ENCODE results near the gene SCCPDH.
"Not testable (repeated sequence)": the region's sequence is repeated elsewhere in the genome, so short reads cannot be mapped to it uniquely, and the experiment has no call there.

Gene SCCPDH

GRCh38 chr1:246746155-246746554, 21.9 kb downstream of the SCCPDH start:
- not testable (repeated sequence) for H3K4me3 ChIP-seq (ENCODE audit: low read depth in 1 of 2, low read length in 2 of 2); H3K27me3 ChIP-seq (ENCODE audit: control insufficient read depth in 1 of 2, insufficient read depth in 2 of 2, low read length in 2 of 2); H3K36me3 ChIP-seq (ENCODE audit: control insufficient read depth in 1 of 2, insufficient read depth in 2 of 2, low read length in 2 of 2); H3K27ac ChIP-seq (ENCODE audit: low read depth, low read length); H3K9me3 ChIP-seq (ENCODE audit: control insufficient read depth in 1 of 2, low read length in 2 of 2); H3K4me1 ChIP-seq (ENCODE audit: control insufficient read depth in 1 of 2, insufficient read depth in 2 of 2, low read length in 2 of 2); H3K9ac ChIP-seq (ENCODE audit: low read depth in 1 of 2, low read length in 2 of 2)

DNA sequence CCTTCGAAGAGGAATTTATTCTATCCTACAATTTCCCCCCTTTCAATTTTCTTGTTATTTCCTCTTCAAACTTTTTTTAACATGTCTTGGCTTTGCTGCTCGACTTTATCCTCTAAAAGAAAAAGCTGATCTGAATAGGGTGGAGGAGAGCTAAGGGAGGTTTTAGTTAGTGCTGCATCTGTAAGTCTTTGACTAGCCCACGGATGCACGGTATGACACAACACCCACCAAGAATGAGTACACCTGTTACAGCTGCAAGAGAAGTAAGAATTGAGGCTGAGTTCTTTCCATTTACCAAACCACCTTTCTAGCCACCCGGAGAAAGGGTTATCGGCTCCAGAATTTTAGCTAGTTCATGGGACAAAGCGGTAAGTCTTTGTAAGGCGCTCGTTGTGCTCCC, 23.8 kb downstream of the SCCPDH start:
- Histone ChIP-seq H3K27ac (ENCODE audit: low read depth, low read length) (no peak overlapping the region), H3K36me3 (ENCODE audit: control insufficient read depth in 1 of 2, insufficient read depth in 2 of 2, low read length in 2 of 2) (peaks cover 0 to 3% of the 10 kb centered on the region in 2 donors), H3K9me3 (ENCODE audit: control insufficient read depth in 1 of 2, low read length in 2 of 2) (no peaks in the 10 kb centered on the region), H3K4me3 (ENCODE audit: low read depth in 1 of 2, low read length in 2 of 2) (no peak overlapping the region), H3K27me3 (ENCODE audit: control insufficient read depth in 1 of 2, insufficient read depth in 2 of 2, low read length in 2 of 2) (no peaks in the 10 kb centered on the region), H3K4me1 (ENCODE audit: control insufficient read depth in 1 of 2, insufficient read depth in 2 of 2, low read length in 2 of 2) (no peaks in the 10 kb centered on the region), H3K9ac (ENCODE audit: low read depth in 1 of 2, low read length in 2 of 2) (no peak overlapping the region)

DNA sequence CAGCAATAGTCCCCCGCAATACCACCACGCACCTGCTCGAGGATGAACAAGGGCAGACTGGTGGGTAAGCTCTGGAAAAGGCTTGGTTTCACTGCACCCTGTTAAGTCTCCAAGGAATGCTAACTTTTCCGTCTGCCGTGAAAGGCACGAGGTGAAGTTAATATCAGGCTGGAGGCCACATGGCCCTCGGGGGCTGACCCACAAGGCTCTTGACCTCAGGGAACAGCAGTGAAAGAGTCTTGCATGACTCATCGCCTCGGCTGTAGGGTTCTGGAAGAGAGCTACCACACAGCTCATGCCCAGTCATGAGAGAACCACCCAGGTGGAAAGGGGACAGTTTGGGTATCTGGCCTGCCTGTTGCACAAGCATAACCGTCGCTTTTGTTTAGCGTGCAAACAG, 24.7 kb downstream of the SCCPDH start:
- no peaks in the 10 kb centered on the region for H3K4me1 ChIP-seq (ENCODE audit: control insufficient read depth in 1 of 2, insufficient read depth in 2 of 2, low read length in 2 of 2)
- H3K9ac ChIP-seq (ENCODE audit: low read depth in 1 of 2, low read length in 2 of 2) = no peak overlapping the region
- H3K27ac ChIP-seq (ENCODE audit: low read depth, low read length) = no peak overlapping the region
- no peak overlapping the region for H3K4me3 ChIP-seq (ENCODE audit: low read depth in 1 of 2, low read length in 2 of 2)
- H3K36me3 ChIP-seq (ENCODE audit: control insufficient read depth in 1 of 2, insufficient read depth in 2 of 2, low read length in 2 of 2) = peaks cover 0 to 3% of the 10 kb centered on the region in 2 donors
- no peaks in the 10 kb centered on the region for H3K27me3 ChIP-seq (ENCODE audit: control insufficient read depth in 1 of 2, insufficient read depth in 2 of 2, low read length in 2 of 2)
- H3K9me3 ChIP-seq (ENCODE audit: control insufficient read depth in 1 of 2, low read length in 2 of 2) = no peaks in the 10 kb centered on the region

- H3K9me3 ChIP-seq (ENCODE audit: control insufficient read depth in 1 of 2, low read length in 2 of 2) = no peaks in the 10 kb centered on the region
- H3K27ac ChIP-seq (ENCODE audit: low read depth, low read length) = no peak overlapping the region
- H3K27me3 ChIP-seq (ENCODE audit: control insufficient read depth in 1 of 2, insufficient read depth in 2 of 2, low read length in 2 of 2) = no peaks in the 10 kb centered on the region
- no peaks in the 10 kb centered on the region for H3K4me1 ChIP-seq (ENCODE audit: control insufficient read depth in 1 of 2, insufficient read depth in 2 of 2, low read length in 2 of 2)
- H3K36me3 ChIP-seq (ENCODE audit: control insufficient read depth in 1 of 2, insufficient read depth in 2 of 2, low read length in 2 of 2) = peaks cover 0 to 3% of the 10 kb centered on the region in 2 donors
- H3K9ac ChIP-seq (ENCODE audit: low read depth in 1 of 2, low read length in 2 of 2) = no peak overlapping the region
- no peak overlapping the region for H3K4me3 ChIP-seq (ENCODE audit: low read depth in 1 of 2, low read length in 2 of 2)
Measured at GRCh38 chr1:246750752-246751151, 26.5 kb downstream of the SCCPDH start.

- no peak overlapping the region for H3K9ac ChIP-seq (ENCODE audit: low read depth in 1 of 2, low read length in 2 of 2)
- H3K27me3 ChIP-seq (ENCODE audit: control insufficient read depth in 1 of 2, insufficient read depth in 2 of 2, low read length in 2 of 2) = no peaks in the 10 kb centered on the region
- H3K4me3 ChIP-seq (ENCODE audit: low read depth in 1 of 2, low read length in 2 of 2) = no peak overlapping the region
- H3K36me3 ChIP-seq (ENCODE audit: control insufficient read depth in 1 of 2, insufficient read depth in 2 of 2, low read length in 2 of 2) = peaks cover 0 to 3% of the 10 kb centered on the region in 2 donors
- H3K9me3 ChIP-seq (ENCODE audit: control insufficient read depth in 1 of 2, low read length in 2 of 2) = no peaks in the 10 kb centered on the region
- H3K27ac ChIP-seq (ENCODE audit: low read depth, low read length) = no peak overlapping the region
- no peaks in the 10 kb centered on the region for H3K4me1 ChIP-seq (ENCODE audit: control insufficient read depth in 1 of 2, insufficient read depth in 2 of 2, low read length in 2 of 2)
Measured at GRCh38 chr1:246753670-246754535, 29.7 kb downstream of the SCCPDH start.

- H3K27ac ChIP-seq (ENCODE audit: low read depth, low read length) = no peak overlapping the region
- H3K27me3 ChIP-seq (ENCODE audit: control insufficient read depth in 1 of 2, insufficient read depth in 2 of 2, low read length in 2 of 2) = no peaks in the 10 kb centered on the region
- H3K4me3 ChIP-seq (ENCODE audit: low read depth in 1 of 2, low read length in 2 of 2) = no peak overlapping the region
- H3K9me3 ChIP-seq (ENCODE audit: control insufficient read depth in 1 of 2, low read length in 2 of 2) = no peaks in the 10 kb centered on the region
- no peaks in the 10 kb centered on the region for H3K4me1 ChIP-seq (ENCODE audit: control insufficient read depth in 1 of 2, insufficient read depth in 2 of 2, low read length in 2 of 2)
- no peak overlapping the region for H3K9ac ChIP-seq (ENCODE audit: low read depth in 1 of 2, low read length in 2 of 2)
- H3K36me3 ChIP-seq (ENCODE audit: control insufficient read depth in 1 of 2, insufficient read depth in 2 of 2, low read length in 2 of 2) = peaks cover 2 to 11% of the 10 kb centered on the region in 2 donors
Measured at GRCh38 chr1:246755419-246755818, 31.2 kb downstream of the SCCPDH start.

GRCh38 chr1:246760422-246761347, 36.5 kb downstream of the SCCPDH start:
- Histone ChIP-seq H3K36me3 (ENCODE audit: control insufficient read depth in 1 of 2, insufficient read depth in 2 of 2, low read length in 2 of 2) (peaks cover 14 to 22% of the 10 kb centered on the region in 2 donors), H3K9me3 (ENCODE audit: control insufficient read depth in 1 of 2, low read length in 2 of 2) (no peaks in the 10 kb centered on the region), H3K4me1 (ENCODE audit: control insufficient read depth in 1 of 2, insufficient read depth in 2 of 2, low read length in 2 of 2) (no peaks in the 10 kb centered on the region), H3K27ac (ENCODE audit: low read depth, low read length) (no peak overlapping the region), H3K27me3 (ENCODE audit: control insufficient read depth in 1 of 2, insufficient read depth in 2 of 2, low read length in 2 of 2) (no peaks in the 10 kb centered on the region), H3K4me3 (ENCODE audit: low read depth in 1 of 2, low read length in 2 of 2) (no peak overlapping the region), H3K9ac (ENCODE audit: low read depth in 1 of 2, low read length in 2 of 2) (no peak overlapping the region)

- no peaks in the 10 kb centered on the region for H3K4me1 ChIP-seq (ENCODE audit: control insufficient read depth in 1 of 2, insufficient read depth in 2 of 2, low read length in 2 of 2)
- H3K27ac ChIP-seq (ENCODE audit: low read depth, low read length) = no peak overlapping the region
- peaks cover 14 to 22% of the 10 kb centered on the region in 2 donors for H3K36me3 ChIP-seq (ENCODE audit: control insufficient read depth in 1 of 2, insufficient read depth in 2 of 2, low read length in 2 of 2)
- H3K27me3 ChIP-seq (ENCODE audit: control insufficient read depth in 1 of 2, insufficient read depth in 2 of 2, low read length in 2 of 2) = no peaks in the 10 kb centered on the region
- H3K9me3 ChIP-seq (ENCODE audit: control insufficient read depth in 1 of 2, low read length in 2 of 2) = no peaks in the 10 kb centered on the region
- H3K9ac ChIP-seq (ENCODE audit: low read depth in 1 of 2, low read length in 2 of 2) = no peak overlapping the region
- H3K4me3 ChIP-seq (ENCODE audit: low read depth in 1 of 2, low read length in 2 of 2) = no peak overlapping the region
Measured at GRCh38 chr1:246761396-246761795, 37.2 kb downstream of the SCCPDH start.

DNA sequence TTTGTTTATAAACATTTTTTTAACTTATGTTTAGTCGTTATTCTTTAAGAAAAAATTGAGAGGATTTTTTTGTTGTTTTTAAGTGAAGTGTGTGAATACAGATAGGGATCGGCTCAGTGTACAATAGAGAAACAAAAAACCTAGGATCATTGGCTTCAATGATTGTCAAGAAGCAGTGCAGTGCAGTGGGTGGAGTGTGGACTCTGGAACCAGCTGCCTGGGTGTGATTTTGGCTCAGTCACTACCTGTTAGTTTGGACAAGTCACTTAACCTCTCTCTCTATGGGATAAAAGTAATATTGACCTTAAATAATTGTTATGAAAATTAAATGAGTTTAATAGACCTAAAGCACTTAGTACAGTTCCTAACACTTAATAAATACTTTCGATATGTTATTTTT, 41.3 kb downstream of the SCCPDH start:
- Histone ChIP-seq H3K9ac (ENCODE audit: low read depth in 1 of 2, low read length in 2 of 2) (no peak overlapping the region), H3K4me3 (ENCODE audit: low read depth in 1 of 2, low read length in 2 of 2) (no peak overlapping the region), H3K27ac (ENCODE audit: low read depth, low read length) (no peak overlapping the region), H3K27me3 (ENCODE audit: control insufficient read depth in 1 of 2, insufficient read depth in 2 of 2, low read length in 2 of 2) (no peaks in the 10 kb centered on the region), H3K36me3 (ENCODE audit: control insufficient read depth in 1 of 2, insufficient read depth in 2 of 2, low read length in 2 of 2) (peaks cover 14 to 16% of the 10 kb centered on the region in 2 donors), H3K4me1 (ENCODE audit: control insufficient read depth in 1 of 2, insufficient read depth in 2 of 2, low read length in 2 of 2) (no peaks in the 10 kb centered on the region), H3K9me3 (ENCODE audit: control insufficient read depth in 1 of 2, low read length in 2 of 2) (no peaks in the 10 kb centered on the region)

GRCh38 chr1:246768403-246769020, 44.3 kb downstream of the SCCPDH start:
- Histone ChIP-seq H3K9me3 (ENCODE audit: control insufficient read depth in 1 of 2, low read length in 2 of 2) (no peaks in the 10 kb centered on the region), H3K4me1 (ENCODE audit: control insufficient read depth in 1 of 2, insufficient read depth in 2 of 2, low read length in 2 of 2) (no peaks in the 10 kb centered on the region), H3K27ac (ENCODE audit: low read depth, low read length) (no peak overlapping the region), H3K4me3 (ENCODE audit: low read depth in 1 of 2, low read length in 2 of 2) (no peak overlapping the region), H3K9ac (ENCODE audit: low read depth in 1 of 2, low read length in 2 of 2) (no peak overlapping the region), H3K36me3 (ENCODE audit: control insufficient read depth in 1 of 2, insufficient read depth in 2 of 2, low read length in 2 of 2) (peaks cover 5 to 15% of the 10 kb centered on the region in 2 donors), H3K27me3 (ENCODE audit: control insufficient read depth in 1 of 2, insufficient read depth in 2 of 2, low read length in 2 of 2) (no peaks in the 10 kb centered on the region)

Data from duodenal mucosa (tissue), 2 donors.